HG03280 (cell line): ENCODE measurements around the gene ARPC2.
A peak's percentile ranks its signal among the peaks of the same experiment; 100 is the strongest.

Experiments used
- ATAC-seq: cut with Tn5 transposase; IDR thresholded peaks from one replicate; pipeline ENCODE4 v1.9.1; 2021; ENCODE audit warnings: mild to moderate bottlenecking, moderate library complexity; ENCODE audit not compliant: unreplicated experiment

Gene ARPC2

DNA sequence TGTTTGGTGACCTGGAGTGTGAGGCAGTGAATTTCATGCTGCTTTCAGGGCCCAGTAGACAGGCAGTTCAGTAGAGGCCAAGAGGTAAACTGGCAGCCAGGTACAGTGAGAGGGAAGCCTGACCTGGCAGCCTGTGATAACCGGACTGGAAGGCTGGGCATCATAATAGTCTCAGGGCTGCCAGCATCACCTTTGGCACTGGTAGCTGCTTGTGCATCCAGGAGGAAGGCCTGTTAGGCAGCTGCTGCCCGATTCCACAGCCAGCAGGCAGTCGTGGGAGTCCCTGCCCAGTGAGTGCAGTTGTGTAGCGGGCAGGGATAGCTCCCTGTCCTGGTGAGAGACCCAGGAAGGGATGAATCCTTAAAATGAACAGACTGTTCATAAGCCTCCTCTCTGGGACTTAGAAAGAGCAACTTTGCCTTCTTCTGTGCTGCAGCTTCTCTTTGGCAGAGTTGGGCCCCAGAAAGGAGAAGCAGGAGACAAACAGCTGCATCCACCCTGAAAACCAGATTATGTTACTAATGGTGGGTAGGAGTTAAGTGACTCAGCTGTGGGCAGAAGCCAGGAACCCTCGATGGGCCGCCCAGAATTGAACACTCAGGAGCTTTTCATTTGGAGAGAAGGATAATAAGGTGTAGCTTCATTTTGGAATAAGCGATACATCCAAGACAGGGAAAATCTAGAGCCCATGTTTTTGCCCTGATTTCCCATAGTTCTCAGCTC, 35.7 kb downstream of the ARPC2 start:
- ATAC-seq = no peak

DNA sequence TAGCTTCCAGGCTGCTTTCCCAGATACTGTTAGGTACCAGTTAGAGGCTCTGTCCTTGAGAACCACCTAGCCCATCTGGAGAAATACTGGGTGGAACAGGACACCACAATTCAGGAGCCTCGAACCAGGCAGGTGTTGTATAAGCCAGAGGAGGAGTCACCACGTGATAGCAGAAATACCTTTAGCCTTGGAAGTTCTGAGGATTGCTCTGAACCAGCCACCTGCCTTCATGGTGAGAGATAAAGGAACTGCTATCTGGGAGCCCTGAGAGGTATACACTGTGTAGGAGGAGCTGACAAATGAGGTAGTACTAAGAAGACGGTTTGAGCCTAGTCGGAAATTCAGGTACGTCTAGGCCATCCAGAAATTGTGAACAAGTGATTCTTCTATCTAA, 36.2 kb downstream of the ARPC2 start:
- ATAC-seq = no peak

DNA sequence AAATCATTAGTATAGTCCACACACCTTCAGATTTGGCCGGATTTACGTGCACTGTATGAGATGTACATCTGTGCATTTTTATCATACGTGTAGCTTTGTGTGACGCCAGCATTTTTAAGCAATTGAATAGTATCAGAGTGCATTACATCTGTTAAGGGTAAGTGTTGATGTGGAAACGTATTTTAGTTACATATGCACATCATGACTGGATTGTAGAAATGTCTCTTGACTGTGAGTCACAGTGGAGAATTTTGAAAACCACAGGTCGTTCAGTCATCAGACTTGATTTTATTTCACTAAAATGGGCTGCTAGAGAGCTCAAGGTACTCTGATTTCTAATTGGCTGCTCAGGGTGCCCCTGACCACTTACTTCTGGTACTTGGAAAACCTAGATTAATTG, 38.5 kb downstream of the ARPC2 start:
- no peak for ATAC-seq

DNA sequence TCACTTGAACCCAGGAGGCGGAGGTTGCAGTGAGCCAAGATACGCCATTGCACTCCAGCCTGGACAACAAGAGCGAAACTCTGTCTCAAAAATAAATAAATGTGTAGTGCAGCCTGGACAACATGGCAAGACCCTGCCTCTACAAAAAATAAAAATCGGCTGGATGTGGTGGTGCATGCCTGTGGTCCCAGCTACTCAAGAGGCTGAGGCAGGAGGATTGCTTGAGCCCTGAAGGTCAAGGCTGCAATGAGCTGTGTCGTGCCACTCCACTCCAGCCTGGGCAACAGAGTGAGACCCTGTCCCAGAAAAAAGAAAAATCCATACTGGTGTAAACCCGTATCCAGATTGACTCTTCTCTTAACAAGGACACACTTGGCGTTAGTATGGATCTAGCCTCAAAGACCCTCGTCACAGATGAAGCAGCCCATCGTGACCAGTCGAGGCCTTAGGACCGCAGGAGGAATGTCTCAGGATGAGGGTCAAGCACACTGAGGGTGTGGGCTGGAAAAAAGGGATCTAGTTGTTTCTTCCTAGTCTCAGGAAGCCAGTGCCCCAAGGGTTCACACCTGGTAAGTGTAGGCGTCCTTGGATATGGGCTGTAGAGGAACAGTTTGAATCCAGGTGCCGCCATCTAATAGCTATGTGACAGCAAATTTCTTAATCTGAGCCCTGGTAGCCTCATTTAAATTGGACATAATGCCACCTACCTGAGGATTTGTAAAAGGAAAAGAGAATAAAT, 39.8 kb downstream of the ARPC2 start:
- no peak for ATAC-seq

DNA sequence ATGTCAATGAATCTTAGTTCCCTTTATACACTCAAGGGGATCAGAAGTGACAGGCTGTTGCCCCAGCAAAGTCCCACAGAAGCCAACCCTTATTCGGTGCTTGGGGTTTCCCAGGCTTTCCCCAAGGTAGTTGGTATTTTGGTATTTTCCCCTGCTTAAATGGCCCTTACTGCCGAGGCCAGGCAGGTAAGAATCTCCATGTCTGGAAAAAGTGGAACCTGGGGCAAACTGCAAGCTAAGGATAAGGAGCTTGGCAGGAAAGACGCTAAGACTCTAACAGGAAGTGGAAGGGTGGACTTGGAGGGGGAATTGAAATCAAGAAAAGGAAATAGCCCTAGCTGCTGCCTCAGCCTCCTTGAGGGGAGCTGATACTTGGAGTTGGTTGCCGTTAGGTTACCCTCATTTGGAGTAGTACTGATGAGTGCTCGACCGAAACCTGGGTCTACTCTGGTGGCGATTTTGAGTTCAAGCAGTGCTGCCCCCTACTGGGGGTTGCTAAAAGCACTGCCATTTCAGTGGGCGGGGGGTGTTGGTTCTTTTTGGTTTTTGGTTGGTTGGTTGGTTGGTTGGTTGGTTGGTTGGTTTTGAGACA, 40.5 kb downstream of the ARPC2 start:
- peak; percentile 71 for ATAC-seq

DNA sequence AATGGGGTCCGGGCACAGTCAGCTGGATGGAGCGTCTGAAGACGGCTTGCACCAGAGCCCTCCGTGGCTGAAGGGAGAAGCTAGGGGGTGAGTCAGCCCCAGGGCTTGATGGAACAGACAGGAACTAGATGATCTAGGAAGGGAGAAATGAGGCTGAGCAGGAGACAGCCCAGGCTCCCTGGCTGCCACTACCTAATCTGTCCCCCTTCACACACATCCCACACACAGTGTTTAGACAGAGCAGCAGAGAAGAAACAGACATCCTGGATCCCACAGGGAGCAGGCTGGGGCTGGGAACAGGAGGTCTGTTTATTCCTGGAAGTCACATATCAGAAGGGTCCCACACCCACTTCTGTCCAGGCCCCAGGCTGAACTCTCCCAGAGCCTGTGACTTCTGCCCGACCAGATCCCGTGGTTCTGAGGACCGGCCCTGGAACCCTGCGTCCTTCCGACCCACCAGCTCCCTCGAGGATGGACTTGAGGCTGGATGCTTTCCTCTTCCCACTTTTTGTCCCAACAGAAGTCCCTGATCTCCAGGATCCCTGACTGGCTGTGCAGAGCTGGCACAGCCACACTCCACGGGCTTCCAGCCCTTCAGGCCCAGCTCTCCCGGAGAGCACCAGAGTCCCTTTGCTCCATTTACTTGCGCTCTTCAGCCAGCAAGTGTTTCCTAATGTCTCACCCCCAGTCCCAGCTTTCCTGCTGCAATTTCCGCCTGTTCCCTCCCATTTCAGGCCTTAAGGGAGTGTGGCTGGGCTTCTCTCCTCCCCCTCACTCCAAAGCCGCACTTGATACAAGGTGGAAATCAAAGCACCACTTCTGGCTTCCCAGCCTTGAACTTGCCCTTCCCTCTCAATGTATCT, 42.3 kb downstream of the ARPC2 start:
- no peak for ATAC-seq

DNA sequence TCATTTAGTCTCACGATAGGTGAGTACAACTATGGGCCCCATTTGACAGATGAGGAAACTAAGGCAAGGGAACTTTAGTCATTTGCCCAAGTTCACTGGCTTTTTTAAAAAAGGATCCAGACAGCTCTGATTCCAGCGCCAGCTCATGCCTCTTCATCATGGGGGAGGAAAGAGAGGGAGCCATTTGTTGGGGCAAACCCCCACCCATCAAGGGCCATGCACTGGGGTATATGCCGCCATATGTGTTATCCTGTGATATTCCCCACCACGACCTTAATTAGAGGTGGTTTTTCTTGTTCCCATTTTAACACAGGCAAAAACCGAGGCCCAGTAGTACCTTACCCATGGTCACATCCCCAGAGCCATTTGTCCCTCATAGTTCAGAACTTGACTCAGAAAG, 43.2 kb downstream of the ARPC2 start:
- no peak for ATAC-seq

DNA sequence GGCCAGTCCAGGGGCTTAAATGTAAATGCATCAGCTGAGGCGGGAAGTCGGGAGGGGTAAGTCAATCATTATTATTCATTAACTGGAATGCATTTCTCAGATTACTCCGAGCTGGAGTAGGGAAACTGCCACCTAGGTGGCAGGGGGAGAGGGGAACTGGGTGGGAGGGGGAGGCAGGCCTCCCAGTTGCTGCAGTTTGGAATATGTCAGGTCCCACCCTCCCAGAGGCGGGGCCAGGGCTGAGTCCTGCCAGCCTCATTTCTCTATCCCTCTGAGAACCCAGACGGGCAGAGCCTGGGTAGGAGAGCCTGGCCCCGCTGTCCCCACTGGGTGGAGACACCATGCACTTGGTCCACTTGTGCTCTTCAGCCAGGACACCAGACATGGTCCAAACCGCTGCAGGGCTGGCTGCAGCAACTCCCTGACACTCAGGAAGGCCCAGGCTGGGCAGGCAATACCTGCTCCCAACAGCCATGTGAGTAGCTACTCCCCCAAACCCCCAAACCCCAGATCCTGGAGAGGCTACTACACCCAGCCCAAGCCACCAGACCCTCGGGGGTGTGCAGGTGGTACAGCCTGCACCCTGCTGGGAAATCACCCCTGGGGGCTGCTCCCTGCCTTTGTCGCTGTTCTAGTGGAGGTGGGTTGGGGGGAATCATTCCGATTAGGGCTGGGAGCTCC, 43.9 kb downstream of the ARPC2 start, which contains the start of gene GPBAR1:
TSS of gene GPBAR1 (plus strand) at position 274 of the 681 bp plus-strand sequence. CDS start 1,710 bp downstream, outside the sequence.
- ATAC-seq = no peak

DNA sequence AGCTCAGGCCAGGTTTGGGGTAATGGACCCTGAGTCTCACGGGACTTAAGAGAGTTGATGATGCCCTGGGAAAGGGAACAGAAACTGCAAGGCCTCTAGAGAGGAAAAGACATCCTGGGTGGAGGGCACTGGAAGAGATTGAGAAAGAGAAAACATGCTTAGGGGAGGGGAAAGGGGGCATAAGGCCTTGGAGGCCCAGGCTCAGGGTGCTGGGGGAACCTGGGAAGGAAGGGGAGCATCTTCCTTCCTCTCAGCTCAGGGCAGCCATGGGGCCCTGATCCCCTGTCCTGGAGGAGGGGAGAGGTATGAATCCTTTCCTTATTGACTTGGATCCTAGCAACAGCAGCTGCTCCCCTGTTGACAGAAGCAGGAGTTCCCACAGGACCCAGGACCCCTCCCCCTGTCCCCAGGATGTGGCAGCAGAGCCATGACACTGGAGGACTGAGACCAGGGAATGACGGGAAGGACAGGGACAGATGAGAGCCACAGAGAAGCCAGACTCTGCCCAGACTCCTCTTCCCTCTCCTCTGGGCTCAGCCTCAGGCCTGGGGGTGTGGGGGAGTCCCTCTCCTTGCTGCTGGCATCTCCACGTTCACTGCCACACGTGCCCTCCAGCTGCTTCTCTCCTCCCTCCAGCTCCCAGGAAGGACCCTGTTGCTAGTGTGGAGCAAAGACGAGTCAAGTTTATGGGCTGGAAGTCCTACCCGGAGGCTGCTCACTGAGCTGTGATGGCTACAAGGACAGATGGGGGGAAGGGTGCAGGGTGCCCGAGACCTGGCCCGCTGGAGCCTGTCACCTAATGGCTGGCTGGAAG, 44.6 kb downstream of the ARPC2 start:
- no peak for ATAC-seq

DNA sequence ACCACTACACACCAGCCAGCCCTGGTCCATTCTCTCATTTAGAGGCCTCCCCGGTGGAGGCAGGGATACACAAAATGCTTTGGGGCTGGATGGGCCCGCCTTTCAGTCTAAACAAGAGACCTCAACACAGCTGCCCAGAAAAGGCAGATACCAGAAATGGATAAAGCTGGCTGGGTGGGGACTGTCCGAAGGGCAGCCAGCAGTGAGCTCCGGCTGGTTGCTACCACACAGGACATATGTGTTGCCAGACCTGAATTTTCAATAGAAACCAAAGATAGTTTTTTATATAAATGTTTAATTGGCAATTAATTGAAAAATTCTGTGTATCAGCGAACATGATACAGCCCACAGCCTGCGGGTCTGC, 45.2 kb downstream of the ARPC2 start:
- no peak for ATAC-seq

DNA sequence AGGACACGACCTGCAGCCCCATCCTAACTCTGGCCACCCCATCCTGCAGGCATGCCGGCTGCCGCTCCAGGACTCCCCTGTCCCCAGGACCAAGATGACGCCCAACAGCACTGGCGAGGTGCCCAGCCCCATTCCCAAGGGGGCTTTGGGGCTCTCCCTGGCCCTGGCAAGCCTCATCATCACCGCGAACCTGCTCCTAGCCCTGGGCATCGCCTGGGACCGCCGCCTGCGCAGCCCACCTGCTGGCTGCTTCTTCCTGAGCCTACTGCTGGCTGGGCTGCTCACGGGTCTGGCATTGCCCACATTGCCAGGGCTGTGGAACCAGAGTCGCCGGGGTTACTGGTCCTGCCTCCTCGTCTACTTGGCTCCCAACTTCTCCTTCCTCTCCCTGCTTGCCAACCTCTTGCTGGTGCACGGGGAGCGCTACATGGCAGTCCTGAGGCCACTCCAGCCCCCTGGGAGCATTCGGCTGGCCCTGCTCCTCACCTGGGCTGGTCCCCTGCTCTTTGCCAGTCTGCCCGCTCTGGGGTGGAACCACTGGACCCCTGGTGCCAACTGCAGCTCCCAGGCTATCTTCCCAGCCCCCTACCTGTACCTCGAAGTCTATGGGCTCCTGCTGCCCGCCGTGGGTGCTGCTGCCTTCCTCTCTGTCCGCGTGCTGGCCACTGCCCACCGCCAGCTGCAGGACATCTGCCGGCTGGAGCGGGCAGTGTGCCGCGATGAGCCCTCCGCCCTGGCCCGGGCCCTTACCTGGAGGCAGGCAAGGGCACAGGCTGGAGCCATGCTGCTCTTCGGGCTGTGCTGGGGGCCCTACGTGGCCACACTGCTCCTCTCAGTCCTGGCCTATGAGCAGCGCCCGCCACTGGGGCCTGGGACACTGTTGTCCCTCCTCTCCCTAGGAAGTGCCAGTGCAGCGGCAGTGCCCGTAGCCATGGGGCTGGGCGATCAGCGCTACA, 45.9 kb downstream of the ARPC2 start:
- no peak for ATAC-seq

DNA sequence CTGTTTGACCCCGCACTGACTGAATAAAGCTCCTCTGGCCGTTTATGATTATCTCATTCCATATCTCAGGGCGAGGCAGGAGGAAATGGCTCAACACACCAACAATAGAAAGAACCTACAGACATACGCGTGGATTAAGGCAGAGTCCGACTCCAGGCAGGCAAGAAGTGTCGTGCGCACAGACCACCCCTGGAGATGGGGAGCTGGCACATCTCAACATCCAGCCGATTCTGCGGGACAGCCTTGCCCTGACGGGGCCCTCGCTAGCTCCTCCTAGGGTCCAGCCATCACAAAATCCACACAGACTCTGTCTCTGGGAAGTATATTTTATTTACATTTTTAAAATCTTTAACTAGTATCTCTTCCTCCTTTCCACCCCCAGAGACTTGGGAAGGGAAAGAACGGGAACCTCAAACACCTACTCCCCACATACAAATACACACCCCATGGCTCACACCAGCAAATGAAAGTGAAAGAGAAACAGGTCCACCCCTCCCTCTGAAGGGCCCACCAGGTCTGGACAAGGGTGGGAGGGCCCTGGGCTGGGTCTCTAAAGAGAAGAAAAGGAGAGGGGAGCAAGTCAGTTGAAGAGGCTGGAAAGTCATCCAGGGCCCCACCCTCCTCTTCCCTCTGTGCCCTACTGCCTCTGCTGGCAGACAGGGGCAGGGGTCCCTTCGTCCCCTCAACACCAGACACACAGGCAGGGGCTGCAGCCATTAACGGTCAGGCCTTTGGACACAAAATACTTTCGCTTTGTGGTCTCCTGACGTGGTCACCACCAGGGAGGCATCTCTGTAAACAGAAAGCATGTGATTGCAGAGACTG, 47.0 kb downstream of the ARPC2 start:
- no peak for ATAC-seq

DNA sequence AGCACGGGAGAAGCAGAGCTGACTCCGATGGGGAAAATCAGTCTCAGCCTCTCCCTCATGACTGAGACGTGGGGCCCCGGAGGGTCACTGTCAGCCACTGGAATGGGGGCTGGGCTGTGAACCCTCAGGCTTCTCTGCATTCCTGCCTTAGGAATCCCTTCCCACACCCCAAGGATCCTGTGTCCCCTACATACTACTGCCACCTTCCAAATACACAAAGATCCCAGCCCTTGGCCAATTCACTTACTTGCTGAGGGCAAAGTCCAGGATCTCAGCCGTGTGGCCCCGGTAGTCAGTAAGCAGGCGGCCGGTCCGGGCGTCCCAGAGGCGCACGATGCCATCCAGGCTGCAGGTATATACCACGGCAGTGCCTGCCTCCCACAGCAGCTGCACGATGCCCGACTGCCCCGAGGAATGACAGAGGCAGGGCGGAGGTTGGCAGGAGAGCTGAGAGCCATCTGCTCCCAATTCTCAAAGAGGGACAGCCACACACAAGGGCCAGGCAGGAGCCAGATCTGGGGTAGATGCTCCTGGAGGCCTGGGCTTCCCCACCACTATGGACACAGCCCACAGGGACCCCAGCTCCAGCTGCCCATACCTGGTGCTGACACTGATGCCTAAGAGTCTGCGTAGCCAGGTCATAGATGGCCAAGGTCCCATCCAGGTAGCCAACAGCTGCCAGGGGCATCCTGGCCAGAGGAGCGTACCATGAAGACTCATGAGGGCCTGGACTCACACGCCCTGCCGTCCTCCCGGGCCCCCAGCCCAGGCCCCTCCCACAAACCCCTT, 48.0 kb downstream of the ARPC2 start:
- ATAC-seq = no peak

DNA sequence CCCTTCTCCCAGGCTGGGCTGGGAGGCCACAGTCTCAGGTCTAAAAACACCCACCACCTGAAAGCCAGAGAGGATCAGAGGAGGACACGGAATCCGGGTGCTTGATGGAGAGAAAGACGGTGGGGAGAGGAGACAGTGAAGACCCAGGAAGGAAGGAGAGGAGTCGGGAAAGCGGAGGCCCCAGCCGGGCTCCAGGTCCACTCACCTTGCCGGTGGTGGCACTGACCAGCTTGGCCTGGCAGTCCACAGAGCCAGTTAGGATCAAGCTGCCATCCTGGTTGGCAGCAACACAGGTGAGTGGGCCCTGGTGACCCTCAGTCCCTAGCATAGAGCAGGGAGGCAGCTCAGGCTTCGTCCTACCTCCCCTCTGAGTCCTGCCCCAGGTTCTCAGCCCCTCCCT, 48.6 kb downstream of the ARPC2 start:
- ATAC-seq = no peak

DNA sequence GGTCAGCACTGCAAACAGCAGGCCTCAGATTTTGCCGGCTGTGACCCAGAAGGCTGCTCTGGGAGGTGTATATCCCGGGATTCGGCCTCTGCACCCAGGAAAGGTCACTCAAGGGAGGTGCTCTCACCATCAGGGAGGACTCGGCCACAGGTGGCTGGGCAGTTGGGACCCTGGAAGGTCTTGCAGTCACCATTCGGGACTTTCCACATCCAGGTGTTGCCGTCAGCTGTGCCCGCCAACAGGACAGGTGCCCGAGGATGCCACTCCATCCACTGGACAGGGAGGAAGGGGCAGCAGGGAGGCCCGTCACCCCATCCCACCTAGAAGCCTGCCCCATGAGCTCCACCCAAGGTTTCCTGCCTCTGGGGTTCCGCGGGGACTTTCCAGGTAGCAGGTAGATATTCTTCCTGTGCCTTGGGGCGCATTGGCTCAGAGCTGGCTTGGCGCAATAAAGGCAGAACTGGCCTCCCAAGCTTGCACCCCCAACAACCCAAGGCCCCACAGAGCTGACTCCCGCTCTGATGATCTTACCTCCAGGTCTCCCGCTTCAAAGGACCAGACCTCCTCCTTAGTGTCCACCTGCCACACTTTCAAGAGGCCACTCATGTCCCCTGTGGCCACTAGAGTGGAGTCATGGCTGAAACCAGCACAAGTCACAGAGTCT, 49.5 kb downstream of the ARPC2 start:
- no peak for ATAC-seq

DNA sequence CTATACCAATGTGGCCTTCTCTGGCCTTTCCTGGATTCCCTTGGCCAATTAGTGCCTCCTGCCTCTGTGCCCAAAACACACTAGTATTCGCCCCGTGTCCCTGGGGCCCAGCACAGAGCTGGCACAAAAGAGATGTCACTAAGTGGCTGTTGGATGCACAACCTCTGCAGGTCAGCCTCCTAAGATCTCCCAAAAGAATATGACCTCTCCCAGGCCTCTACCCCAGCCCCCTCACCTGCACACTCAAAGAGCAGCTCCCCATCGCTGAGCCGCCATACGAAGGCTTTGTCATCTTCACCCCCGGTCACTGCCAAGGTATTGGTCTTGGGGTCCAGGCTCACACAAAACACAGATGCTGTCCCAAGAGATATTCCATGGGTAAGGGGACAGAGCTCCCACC, 50.3 kb downstream of the ARPC2 start:
- no peak for ATAC-seq
